ENCODE measurements around the gene PHF21B. TPM values are rescaled to one million over a fixed set of nuclear protein-coding genes. Genes with fewer than 3 reads are reported as not detected.

Gene PHF21B
- total and polyA plus RNA-seq, 7 experiments from 2014 or later, result not detected

DNA sequence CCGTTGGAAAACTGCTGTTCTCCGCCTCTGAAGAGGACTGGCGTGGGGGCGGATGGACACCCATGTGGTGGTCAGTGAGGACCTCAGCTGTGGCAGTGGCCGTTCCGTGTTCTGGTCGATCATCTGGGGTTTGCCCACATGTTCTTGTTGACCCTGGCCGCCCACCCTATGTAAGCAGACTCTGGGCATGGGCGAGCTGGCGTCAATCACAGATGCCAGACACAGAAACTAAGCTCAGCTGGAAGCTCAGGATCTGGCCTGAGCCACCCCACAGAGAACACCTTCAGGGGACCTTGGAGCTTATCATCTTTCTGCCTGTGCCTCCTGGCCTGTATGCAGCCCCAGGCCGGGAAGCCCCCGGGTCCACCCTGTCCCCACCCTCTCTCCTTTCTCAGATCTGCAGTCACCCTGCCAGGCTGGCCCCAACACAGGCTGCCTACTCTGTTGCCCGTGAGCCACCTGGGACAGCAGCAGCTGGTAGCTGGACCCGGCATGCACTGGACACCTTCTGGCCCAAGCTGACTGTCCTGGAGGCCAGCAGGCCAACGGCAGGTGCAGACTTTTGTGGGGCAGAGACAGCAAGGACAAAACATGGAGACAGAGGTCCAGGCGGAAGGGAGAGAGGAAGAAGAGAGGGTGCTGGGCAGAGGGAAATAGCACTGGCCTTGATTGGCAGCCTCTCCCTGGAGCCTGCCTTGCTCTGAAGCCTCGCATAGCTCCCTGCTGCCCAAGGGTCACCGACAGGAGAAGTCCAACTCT is 91.5 kb downstream of the PHF21B start:
- DNase-seq, result no peak
- Histone ChIP-seq H3K4me3 (ENCODE audit: low read length) (no peak overlapping the region), H3K4me1 (ENCODE audit: control insufficient read depth in 2 of 2, insufficient read depth in 2 of 2, low read length in 2 of 2) (no peaks in the 10 kb centered on the region), H3K27ac (ENCODE audit: low read depth, low read length) (no peak overlapping the region), H3K36me3 (ENCODE audit: control insufficient read depth in 2 of 3, insufficient read depth in 3 of 3, low read length in 3 of 3) (no peaks in the 10 kb centered on the region), H3K9me3 (ENCODE audit: control insufficient read depth in 2 of 3, low read length in 3 of 3) (no peaks in the 10 kb centered on the region), H3K27me3 (ENCODE audit: control insufficient read depth in 2 of 2, insufficient read depth in 2 of 2, low read length in 2 of 2) (no peaks in the 10 kb centered on the region)
- ChIA-PET POLR2A (no interaction called here), CTCF (no interaction called here)
- Mint-ChIP-seq H3K36me3 (no peaks in the 10 kb centered on the region), H3K4me3 (no peak overlapping the region), H3K9me3 (peaks cover 0 to 4% (median 0%) of the 10 kb centered on the region in 11 donors), H3K27me3 (peaks cover 0 to 5% (median 4%) of the 10 kb centered on the region in 5 donors), H3K4me1 (peaks cover 0 to 3% (median 0%) of the 10 kb centered on the region in 7 donors), H3K27ac (no peak overlapping the region)
- intact Hi-C loops (cut with micrococcal nuclease), result no loop called here
- ATAC-seq, result no peak

DNA sequence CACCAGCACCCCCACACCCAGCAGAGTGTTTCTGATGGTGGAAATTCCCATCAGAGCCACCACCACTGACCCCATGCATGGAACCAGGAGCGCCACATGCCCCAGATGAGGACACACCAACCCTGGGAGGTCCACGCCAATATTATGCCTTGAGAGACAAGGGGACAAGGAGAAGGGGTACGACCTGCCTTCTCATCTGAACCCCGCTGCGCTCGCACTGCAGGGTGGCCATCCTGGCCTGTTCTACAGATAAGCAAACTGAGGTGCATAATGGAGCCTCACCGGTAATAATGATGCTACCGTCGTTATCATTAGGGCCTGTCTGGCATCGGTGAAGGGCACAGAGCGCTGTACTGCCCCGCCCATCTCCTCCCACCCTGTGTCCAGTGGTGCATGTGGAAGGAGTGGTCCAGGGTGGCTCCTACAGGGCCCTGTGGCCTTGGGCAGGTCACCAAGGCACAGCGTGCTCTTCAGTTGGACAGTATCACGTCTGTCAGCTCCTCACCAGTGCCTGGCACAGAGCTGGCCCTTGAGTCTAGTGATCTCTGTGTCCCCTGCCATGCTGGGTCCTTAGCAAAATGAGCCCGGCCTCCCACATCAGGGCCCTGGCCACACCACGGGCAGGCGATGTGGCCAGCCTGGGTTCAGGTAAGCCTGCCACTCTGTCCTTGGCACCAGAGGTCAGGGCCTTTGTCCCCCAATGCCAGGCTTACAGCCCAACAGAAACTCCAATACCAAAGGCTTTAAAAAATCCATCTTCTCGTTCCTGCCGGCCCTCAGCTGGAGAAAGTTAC is 92.2 kb downstream of the PHF21B start:
- Histone ChIP-seq H3K4me1 (ENCODE audit: control insufficient read depth in 2 of 2, insufficient read depth in 2 of 2, low read length in 2 of 2) (no peaks in the 10 kb centered on the region), H3K36me3 (ENCODE audit: control insufficient read depth in 2 of 3, insufficient read depth in 3 of 3, low read length in 3 of 3) (no peaks in the 10 kb centered on the region), H3K9me3 (ENCODE audit: control insufficient read depth in 2 of 3, low read length in 3 of 3) (no peaks in the 10 kb centered on the region), H3K27ac (ENCODE audit: low read depth, low read length) (no peak overlapping the region), H3K27me3 (ENCODE audit: control insufficient read depth in 2 of 2, insufficient read depth in 2 of 2, low read length in 2 of 2) (no peaks in the 10 kb centered on the region), H3K4me3 (ENCODE audit: low read length) (no peak overlapping the region)
- ChIA-PET POLR2A (no interaction called here), CTCF (no interaction called here)
- peaks cover 0 to 3% (median 0%) of the 10 kb centered on the region in 7 donors for H3K4me1 Mint-ChIP-seq
- no peak for ATAC-seq
- H3K4me3 Mint-ChIP-seq, result no peak overlapping the region
- H3K27me3 Mint-ChIP-seq, result peaks cover 0 to 11% (median under 1%) of the 10 kb centered on the region in 5 donors
- no peak overlapping the region for H3K27ac Mint-ChIP-seq
- H3K36me3 Mint-ChIP-seq, result no peaks in the 10 kb centered on the region
- DNase-seq, result no peak
- H3K9me3 Mint-ChIP-seq, result peaks cover 0 to 1% (median 0%) of the 10 kb centered on the region in 11 donors
- intact Hi-C loops (cut with micrococcal nuclease), result no loop called here

DNA sequence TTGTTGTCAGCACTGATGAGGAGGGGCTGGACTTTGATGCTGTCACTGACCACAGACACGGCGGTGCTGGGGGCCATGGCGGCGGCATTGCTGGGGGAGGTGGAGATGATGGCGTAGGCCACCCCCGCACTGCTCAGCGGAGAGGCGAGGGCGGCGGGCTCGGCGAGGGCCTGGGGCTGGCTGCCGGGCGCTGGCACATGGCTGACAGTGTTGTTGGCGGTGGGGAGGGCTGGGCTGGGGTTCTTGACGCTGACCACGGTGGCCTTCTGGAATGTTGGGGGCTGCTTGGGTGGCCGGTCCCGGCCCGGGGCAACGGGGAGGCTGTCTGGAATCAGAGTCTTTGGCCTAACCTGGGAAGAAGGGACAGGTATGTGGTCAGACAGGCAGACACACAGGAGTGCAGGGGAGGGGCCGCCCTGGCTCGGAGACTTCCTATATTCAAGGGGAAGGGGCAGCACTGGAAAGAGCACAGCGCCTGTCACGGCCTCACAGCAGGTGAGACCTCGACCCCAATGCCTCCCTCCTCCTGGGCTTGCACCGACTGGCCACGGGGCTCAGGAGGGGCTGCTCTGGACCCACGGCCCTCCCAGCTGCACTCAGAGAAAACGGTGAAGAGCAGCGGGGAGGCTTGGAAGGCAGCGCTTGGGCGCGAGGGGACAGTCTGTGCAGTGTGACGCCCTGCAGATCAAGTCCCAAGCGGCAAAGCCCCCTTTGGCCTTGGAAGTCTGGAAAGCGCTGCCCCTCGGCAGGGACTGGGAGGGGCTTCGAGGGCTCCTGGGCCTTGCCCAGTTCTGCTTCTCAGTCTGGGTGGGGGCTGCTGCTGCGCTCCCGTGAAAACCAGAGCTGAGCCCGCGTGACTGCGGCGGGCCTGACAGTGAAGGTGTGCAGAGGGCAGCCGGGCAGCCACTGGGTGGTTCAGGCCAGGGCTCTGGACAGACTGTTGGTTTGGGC is 93.2 kb downstream of the PHF21B start:
- Mint-ChIP-seq H3K4me1 (peaks cover 0 to 3% (median 0%) of the 10 kb centered on the region in 7 donors), H3K27ac (no peak overlapping the region), H3K36me3 (peaks cover 0 to 5% (median 0%) of the 10 kb centered on the region in 5 donors), H3K4me3 (no peak overlapping the region), H3K27me3 (peaks cover 0 to 14% (median 5%) of the 10 kb centered on the region in 5 donors), H3K9me3 (peaks cover 0 to 11% (median 4%) of the 10 kb centered on the region in 11 donors)
- Histone ChIP-seq H3K36me3 (ENCODE audit: control insufficient read depth in 2 of 3, insufficient read depth in 3 of 3, low read length in 3 of 3) (no peaks in the 10 kb centered on the region), H3K4me1 (ENCODE audit: control insufficient read depth in 2 of 2, insufficient read depth in 2 of 2, low read length in 2 of 2) (no peaks in the 10 kb centered on the region), H3K4me3 (ENCODE audit: low read length) (no peak overlapping the region), H3K27ac (ENCODE audit: low read depth, low read length) (no peak overlapping the region), H3K27me3 (ENCODE audit: control insufficient read depth in 2 of 2, insufficient read depth in 2 of 2, low read length in 2 of 2) (no peaks in the 10 kb centered on the region), H3K9me3 (ENCODE audit: control insufficient read depth in 2 of 3, low read length in 3 of 3) (no peaks in the 10 kb centered on the region)
- no peak for DNase-seq
- ATAC-seq, result no peak
- POLR2A ChIA-PET, result no interaction called here
- intact Hi-C loops (cut with micrococcal nuclease), result no loop called here
- CTCF ChIA-PET, result no interaction called here

DNA sequence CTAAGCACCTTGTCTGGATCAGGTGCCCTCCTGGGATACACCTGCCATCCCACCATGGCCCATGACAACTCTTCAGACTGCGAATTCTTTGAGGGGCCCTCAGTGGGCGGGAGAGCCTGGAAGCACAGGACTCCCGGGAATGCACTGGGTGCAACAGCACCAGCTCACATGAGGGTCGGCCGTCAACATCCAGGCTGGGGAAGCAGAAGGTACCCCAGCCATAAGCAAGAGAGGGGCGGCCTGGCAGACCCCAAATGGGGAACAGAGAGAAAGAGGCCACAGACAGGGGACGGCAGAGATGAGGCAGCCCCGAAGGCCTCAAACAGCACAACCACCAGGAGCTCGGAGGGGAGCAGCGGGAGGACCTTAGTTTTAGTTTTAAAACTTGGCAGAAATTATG is 94.4 kb downstream of the PHF21B start:
- Mint-ChIP-seq H3K36me3 (peaks cover 0 to 6% (median 3%) of the 10 kb centered on the region in 5 donors), H3K27ac (no peak overlapping the region), H3K27me3 (peaks cover 0 to 12% (median 7%) of the 10 kb centered on the region in 5 donors), H3K4me1 (peaks cover 0 to 3% (median 0%) of the 10 kb centered on the region in 7 donors), H3K4me3 (no peak overlapping the region), H3K9me3 (peaks cover 6 to 19% (median 8%) of the 10 kb centered on the region in 11 donors)
- Histone ChIP-seq H3K27me3 (ENCODE audit: control insufficient read depth in 2 of 2, insufficient read depth in 2 of 2, low read length in 2 of 2) (no peaks in the 10 kb centered on the region), H3K4me1 (ENCODE audit: control insufficient read depth in 2 of 2, insufficient read depth in 2 of 2, low read length in 2 of 2) (no peaks in the 10 kb centered on the region), H3K36me3 (ENCODE audit: control insufficient read depth in 2 of 3, insufficient read depth in 3 of 3, low read length in 3 of 3) (no peaks in the 10 kb centered on the region), H3K9me3 (ENCODE audit: control insufficient read depth in 2 of 3, low read length in 3 of 3) (no peaks in the 10 kb centered on the region), H3K27ac (ENCODE audit: low read depth, low read length) (no peak overlapping the region), H3K4me3 (ENCODE audit: low read length) (no peak overlapping the region)
- ChIA-PET CTCF (no interaction called here), POLR2A (no interaction called here)
- intact Hi-C loops (cut with micrococcal nuclease), result no loop called here
- ATAC-seq (no peak), DNase-seq (no peak)

DNA sequence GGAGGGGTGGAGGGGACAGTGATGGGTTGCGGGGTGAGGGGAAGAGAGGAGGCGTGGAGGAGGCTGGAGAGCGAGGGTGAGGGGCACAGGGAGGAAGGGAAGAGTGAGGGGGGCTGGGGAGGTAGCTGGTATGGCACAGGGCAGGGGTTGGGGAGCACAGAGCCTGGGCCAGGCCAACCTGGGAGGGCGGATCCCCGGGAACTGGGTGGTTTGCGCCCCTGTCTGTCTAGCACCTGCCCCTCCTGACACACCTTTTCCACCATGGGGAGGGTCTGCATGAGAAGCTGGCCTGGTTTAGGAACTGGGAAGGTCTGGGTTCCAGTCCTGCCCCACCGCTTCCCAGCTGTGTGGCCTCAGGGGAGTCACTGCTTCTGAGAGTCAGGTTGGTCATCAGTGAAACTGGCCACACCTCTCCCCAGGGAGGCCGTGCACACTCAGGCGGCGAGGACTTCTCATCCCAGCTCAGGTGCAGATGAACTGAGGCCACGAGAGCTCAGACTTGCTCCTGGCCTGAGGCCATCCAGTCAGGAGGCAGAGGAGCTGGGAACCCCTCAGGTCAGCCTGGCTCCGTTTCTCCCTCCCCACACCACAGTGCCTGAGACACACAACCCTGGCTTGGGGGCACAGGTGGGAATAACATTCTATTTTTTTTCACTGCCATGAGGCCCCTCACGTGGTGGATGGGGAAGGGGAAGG is 95.6 kb downstream of the PHF21B start:
- CTCF ChIA-PET, result no interaction called here
- Histone ChIP-seq H3K27me3 (ENCODE audit: control insufficient read depth in 2 of 2, insufficient read depth in 2 of 2, low read length in 2 of 2) (no peaks in the 10 kb centered on the region), H3K36me3 (ENCODE audit: control insufficient read depth in 2 of 3, insufficient read depth in 3 of 3, low read length in 3 of 3) (no peaks in the 10 kb centered on the region), H3K4me3 (ENCODE audit: low read length) (no peak overlapping the region), H3K27ac (ENCODE audit: low read depth, low read length) (no peak overlapping the region), H3K4me1 (ENCODE audit: control insufficient read depth in 2 of 2, insufficient read depth in 2 of 2, low read length in 2 of 2) (no peaks in the 10 kb centered on the region), H3K9me3 (ENCODE audit: control insufficient read depth in 2 of 3, low read length in 3 of 3) (no peaks in the 10 kb centered on the region)
- Mint-ChIP-seq H3K36me3 (peaks cover 0 to 7% (median 3%) of the 10 kb centered on the region in 5 donors), H3K9me3 (peaks cover 6 to 23% (median 12%) of the 10 kb centered on the region in 11 donors), H3K4me1 (no peaks in the 10 kb centered on the region), H3K27me3 (peaks cover 0 to 16% (median 9%) of the 10 kb centered on the region in 5 donors), H3K4me3 (no peak overlapping the region), H3K27ac (no peak overlapping the region)
- ATAC-seq (no peak), DNase-seq (no peak)
- POLR2A ChIA-PET, result no interaction called here
- intact Hi-C loops (cut with micrococcal nuclease), result no loop called here

All from naive thymus-derived CD4-positive, alpha-beta T cell (primary cell).